HG02678 (cell line): ENCODE data around the gene TEX14.
A peak's percentile ranks its signal among the peaks of the same experiment; 100 is the strongest.
"Not testable (repeated sequence)": the region's sequence is repeated elsewhere in the genome, so short reads cannot be mapped to it uniquely, and the experiment has no call there.

Experiments
- ATAC-seq: cut with Tn5 transposase; IDR thresholded peaks from one replicate; pipeline ENCODE4 v1.9.1; 2021; ENCODE audit warnings: mild to moderate bottlenecking, moderate library complexity; ENCODE audit not compliant: unreplicated experiment

Gene TEX14

GRCh38 chr17:58690033-58690432, 1.8 kb downstream of the TEX14 start:
- ATAC-seq = not testable (repeated sequence)

GRCh38 chr17:58688521-58688920, 3.3 kb downstream of the TEX14 start:
- no peak for ATAC-seq

- ATAC-seq = no peak
Observed at GRCh38 chr17:58686980-58687379, 4.9 kb downstream of the TEX14 start.

DNA sequence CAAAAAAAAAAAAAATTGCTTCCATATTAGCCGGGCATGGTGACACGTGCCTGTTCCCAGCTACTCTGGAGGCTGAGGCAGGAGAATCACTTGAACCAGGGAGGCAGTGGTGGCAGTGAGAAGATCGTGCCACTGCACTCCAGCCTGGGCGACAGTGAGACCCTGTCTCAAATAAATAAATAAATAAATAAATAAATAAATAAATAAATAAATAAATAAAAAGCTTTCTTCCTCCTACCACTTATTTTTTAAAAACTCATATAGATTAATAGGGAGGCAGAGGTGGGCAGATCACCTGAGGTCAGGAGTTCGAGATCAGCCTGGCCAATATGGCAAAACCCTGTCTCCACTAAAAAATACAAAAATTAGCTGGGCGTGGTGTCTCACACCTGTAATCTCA, 7.4 kb downstream of the TEX14 start:
- not testable (repeated sequence) for ATAC-seq

GRCh38 chr17:58684003-58684402, 7.8 kb downstream of the TEX14 start:
- ATAC-seq = no peak

GRCh38 chr17:58680038-58680369, 11.8 kb downstream of the TEX14 start:
- no peak for ATAC-seq

DNA sequence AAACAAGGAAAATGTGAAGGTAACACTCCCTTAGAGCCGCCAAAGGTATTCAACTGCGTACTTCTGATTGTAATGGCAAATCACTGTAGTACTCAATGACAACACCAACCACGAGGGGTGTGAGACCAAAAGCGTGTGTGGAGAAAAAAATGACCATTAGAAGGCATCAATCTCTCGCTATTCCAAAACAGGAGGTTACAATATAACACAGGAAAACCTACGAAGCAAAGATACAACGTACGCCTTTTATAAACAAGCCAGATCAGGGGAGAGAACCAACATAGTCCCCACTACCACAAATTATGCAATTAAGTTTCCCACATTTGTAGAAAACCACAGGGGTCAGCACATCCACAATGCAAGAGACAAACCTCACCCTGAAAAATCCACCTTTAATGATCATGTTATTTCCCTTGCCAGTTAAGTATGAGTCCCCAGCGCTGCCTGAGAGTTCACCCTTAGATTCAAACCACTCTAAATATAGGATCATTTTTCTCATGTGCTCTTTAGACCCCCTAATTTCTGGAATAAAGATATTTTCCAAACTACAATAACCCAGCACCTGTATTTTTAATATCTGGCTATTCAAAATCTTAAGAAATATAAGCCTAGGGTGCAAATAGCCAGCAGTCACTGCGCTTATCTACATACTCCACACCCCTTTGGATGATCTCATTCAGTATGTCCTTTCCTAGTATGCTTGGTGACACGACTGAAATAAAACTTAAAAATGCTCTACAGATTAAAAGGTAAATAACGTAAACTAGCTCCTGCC, 12.4 kb downstream of the TEX14 start:
- ATAC-seq = no peak

DNA sequence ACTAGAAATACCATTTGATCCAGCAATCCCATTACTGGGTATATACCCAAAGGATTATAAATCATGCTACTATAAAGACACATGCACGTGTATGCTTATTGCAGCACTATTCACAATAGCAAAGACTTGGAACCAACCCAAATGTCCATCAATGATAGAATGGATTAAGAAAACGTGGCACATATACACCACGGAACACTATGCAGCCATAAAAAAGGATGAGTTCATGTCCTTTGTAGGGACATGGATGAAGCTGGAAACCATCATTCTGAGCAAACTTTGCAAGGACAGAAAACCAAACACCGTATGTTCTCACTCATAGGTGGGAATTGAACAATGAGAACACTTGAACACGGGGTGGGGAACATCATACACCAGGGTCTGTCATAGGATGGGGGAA, 13.6 kb downstream of the TEX14 start:
- ATAC-seq = not testable (repeated sequence)

DNA sequence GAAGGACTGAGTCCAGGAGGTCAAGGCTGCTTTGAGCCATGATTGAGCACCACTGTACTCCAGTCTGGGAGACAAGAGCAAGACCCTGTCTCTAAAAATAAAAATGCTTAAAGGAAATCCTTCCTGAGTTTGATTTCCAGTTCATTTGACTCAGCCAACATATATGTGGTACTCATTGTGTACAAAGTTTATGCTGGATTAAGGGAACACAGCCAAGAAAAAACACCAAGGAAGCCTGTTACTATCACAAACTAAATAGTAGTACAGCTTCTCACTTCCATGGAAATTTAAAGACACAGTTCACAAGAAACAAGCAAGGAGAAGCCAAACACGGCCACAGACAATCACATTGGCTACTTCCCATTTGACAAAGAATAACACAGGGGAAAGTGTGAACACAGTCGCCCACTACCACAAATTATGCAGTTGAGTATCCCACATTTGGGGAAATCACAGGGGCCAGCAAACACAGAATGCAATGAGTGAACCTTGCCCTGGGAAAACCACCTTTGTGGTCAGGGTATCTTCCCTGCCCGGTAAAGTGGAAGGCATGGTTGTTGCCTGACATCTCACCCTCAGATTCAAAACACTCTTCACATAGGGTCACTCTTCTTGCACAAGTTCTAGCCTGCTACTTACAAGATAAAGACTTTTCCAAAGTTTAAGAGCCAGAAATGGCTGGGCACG, 14.5 kb downstream of the TEX14 start:
- no peak for ATAC-seq

DNA sequence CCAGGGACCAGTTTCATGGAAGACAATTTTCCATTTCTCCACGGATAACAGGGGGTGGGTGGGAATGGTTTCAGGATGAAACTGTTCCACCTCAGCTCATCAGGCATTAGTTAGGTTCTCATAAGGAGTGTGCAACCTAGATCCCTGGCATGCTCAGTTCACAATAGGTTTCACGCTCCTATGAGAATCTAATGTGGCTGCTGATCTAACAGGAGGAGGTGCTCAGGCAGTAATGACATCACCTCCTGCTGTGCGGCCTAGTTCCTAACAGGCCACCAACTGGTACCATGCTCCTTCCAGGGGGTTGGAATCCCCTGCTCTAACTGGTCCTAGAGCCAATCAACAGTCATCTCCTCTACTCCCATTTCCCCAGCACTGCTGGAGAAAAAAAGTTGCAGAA, 19.9 kb downstream of the TEX14 start:
- no peak for ATAC-seq

DNA sequence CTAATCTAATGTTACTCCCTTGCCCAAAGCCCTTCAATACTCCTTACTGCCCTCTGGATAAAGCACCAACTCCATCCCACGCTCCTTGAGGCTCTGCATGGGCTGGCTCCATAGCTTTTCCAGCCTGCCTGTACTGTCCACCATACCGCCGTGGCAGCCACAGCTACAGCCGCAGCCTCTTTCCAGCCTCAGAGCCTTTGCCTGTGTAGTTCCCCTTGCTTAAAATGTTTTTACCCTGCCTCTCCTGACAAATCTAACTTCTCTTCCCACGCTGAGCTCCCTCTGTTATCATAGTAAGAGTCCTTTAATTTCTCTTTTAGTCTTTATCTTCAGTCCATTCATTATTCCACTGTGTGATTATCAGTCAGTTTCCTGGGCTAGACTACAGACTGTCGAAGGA, 22.0 kb downstream of the TEX14 start:
- ATAC-seq = no peak

GRCh38 chr17:58668598-58668935, 23.3 kb downstream of the TEX14 start:
- no peak for ATAC-seq

DNA sequence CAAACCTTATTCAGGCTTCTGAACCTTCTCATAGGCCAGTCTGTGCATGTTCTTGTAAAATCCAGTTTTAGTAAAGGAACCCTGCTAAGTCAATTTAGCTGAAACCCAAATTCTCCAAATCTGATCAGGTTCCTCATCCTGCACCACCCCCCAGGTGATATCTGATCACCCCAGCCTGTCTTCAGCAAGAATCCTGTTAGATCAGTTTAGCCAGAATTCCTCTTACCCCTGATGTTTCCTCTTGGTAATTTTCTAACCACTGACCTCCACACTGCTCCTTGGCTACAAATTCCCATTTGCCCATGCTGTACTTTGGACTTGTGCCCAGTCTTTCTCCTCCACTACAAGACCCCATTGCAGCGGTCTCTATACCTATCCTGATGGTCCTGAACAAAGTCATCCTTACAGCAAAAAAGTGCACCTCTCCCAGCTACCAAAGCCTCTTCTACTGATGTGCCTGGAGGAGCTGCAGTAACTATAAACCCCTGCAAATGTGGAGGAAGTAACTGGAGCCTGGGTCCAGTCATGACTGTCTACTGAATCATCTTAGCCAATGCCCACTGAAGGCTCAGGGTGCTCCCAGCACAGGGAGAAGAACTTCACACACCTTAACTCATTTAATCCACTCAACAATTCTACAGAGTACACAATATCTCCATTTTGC, 23.8 kb downstream of the TEX14 start:
- ATAC-seq = no peak

- no peak for ATAC-seq
Observed at GRCh38 chr17:58666858-58667267, 25.0 kb downstream of the TEX14 start.

- ATAC-seq = no peak
Observed at GRCh38 chr17:58665946-58666857, 25.6 kb downstream of the TEX14 start.

- no peak for ATAC-seq
Observed at GRCh38 chr17:58664302-58664701, 27.5 kb downstream of the TEX14 start.

GRCh38 chr17:58661499-58661898, 30.3 kb downstream of the TEX14 start:
- no peak for ATAC-seq

- no peak for ATAC-seq
Observed at GRCh38 chr17:58660621-58661020, 31.2 kb downstream of the TEX14 start.

DNA sequence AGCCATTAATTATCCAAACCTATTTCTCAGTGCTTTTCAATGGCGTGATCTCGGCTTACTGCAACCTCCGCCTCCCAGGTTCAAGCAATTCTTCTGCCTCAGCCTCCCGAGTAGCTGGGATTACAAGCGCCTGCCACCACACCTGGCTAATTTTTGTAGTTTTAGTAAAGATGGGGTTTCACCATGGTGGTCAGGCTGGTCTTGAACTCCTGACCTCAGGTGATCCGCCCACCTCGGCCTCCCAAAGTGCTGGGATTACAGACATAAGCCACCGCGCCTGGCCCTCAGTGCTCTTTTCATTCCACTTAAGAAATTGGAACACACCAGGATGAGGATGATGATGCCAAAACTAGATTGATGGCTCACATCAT, 32.1 kb downstream of the TEX14 start:
- not testable (repeated sequence) for ATAC-seq

DNA sequence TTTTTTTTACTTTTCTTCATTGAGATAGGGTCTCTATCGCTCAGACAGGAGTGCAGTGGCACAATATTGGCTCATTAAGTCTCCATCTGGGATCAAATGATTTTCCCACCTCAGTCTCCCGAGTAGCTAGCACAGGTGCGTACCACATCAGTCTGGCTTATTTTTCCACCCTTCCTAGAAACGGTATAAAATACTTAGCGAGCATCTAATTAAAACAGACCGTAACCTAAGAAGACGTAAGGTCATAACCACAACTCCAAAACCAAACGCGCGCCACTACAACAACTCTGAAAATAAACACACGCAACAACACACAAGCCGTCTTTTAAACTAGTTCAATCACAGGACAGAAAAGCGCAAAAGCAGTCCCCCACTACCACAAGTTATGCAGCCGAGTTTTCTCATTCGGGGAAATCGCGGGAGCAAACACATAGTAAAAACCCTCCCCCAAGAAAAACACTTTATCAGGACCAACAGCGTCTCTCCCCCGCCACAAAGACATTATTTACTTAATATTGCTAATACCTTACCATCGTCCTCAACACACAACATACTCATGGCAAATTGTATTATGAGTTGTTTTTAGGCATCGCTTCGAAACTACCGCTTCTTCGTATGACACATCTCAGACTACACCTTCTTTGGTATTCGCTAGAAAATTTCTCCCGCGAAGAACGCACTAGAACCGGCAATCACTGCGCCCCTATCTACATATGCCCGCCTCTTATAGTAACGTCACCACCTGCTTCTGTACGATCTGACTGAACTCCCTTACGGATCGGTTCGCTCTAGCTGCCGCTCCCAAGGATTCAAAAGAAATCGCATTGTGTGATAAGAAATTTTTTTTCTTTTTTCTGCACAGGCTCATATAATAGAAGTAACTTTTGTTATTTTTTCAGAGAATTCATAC, 32.8 kb downstream of the TEX14 start:
- peak; percentile 71 for ATAC-seq
